NCI-H446 treated with DMSO at 0.1 percent for 48 hours (cell line): Measurements from ENCODE around the gene CFAP90.

ENCODE experiments used
- DNase-seq: peaks from one replicate; lab custom pipeline; 2025; lab: John Stamatoyannopoulos, UW

The CFAP90 gene

DNA sequence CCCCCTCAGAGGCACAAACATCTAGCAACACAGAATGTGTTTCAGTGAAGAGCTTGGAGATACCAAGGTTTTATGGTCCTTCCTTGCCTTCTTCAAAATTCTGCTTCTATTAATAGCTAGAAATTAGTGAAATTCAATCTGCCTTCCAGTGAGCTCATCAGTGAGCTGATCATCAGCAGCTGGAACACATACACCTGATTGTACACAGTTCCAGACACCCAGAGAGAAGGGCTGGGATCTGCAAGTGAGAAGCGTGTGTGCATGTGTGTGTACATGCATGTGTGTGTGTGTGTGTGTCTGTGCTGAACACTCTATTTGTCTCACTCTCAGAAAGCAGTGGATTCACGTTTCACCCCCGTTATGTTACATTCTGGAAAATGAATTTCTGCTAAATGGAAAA, 28.5 kb downstream of the CFAP90 start:
- DNase-seq = no peak

DNA sequence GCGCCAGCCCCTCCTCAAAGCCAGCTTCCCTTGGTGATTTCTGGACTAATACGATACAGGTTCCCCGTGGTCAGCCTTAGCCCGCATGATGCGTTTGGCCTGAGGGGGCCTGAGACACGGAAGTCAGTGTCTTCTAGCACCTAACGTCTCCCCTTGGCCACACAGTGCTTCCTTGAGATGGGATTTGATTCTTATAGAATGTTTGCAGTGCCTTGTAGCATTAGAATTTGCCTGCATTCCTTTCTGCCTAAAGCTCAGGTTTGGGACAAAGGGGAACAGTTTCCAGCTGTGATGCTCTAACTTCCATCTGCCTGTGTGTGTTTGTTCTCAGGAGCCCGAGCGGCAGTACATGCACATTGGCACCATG, 34.4 kb downstream of the CFAP90 start:
- no peak for DNase-seq

DNA sequence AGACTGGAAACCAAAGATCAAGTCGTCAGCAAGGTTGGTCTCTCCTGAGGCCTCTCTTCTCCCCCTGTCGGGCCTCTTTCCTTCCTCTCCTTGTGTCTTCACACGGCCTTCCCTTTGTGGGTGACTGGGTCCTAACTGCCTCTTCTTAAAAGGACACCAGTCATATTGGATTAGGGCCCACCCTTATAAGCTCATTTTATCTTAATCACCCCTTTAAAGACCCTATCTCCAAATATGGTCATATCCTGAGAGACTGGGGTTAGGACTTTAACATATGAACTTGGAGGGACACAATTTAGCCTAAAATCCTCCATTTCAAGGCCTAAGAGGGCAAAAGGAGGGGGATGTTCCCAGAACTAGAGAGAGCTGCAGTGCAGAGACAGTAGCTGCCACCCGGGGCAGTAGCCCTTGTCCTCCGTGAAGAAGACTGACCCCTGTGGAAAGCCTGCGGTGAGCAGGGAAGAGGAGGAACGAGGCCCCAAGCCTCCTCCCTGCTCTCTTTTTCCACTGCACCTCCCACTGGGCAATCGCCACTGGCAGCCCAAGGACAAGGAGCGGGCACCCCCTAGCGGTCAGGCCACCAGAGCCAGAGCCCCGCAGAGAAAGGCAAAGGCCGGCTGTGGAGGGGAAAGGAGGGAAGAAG, 34.9 kb downstream of the CFAP90 start:
- no peak for DNase-seq

DNA sequence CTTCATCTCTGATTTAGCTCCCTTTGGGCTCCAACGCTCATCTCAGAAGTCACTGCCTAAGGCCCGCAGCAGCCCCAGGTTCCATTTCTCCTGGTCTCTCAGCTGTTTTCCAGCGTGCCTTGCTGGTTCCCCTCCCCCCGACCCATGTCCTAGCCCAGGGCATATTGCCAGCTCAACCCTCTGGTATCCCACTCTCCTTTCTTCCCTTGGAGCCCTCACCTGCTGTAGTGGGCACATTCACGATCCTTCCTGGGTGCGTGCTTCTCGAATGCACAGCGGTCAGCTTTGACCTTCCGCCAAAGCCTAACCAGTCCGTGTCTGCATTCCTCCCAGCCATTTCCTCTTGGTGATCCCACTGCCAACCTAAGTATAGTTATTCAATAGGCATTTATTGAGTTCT, 36.1 kb downstream of the CFAP90 start:
- no peak for DNase-seq

DNA sequence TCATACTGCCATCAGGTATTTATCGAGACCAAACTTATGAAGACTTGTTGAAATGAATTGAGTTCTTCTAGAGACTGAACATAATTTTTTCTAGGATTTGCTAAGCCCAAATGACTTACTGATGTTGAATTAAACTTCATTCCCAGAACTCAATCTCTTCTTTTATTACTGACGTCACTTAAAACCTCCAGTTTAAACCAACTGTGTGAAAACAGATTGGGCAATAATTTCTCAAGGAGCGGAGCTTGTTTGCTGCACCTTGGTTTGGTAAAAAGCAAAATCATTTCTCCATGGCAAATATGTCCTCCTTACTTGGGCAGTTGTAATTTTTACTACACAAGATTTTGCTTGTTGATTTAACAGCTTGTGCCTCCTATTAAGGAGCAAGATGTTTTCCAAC, 37.4 kb downstream of the CFAP90 start:
- no peak for DNase-seq

DNA sequence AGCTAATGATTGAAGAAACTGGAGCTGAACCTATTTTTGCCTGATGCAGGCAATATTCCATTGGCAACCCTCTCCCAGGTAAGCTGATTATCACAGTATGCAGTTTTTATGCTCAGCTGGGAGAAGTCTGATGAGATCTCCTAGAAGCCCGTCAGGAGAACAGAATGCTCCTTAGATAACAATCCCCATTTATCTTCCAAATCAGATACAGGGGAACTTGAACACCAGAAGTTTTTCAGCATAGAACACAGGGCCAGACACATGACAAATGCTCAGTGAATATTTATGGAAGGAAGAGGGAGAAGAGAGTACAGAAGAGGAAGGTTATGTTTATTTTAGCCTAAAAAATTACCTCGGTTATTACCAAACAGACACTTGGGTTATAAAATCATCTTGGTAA, 37.9 kb downstream of the CFAP90 start:
- DNase-seq = no peak

DNA sequence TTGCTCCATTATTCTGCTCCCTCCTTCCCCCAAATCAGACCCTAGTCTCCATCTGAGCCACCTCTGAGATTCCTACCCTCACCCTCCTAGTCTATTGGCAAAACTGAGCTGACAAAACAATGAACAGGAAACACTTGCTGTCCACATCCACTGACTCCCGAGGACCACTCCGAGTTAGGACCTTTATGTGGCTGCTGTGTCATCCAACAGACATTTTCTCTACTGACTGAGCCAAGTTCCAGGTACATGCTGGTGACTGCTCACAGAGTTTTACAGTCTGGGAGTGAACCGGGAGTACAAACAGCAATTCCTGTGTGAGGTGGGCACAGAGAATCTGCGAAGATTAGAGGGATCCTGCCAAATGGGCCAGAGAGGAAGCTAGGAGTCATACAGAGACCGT, 39.2 kb downstream of the CFAP90 start:
- DNase-seq = no peak

DNA sequence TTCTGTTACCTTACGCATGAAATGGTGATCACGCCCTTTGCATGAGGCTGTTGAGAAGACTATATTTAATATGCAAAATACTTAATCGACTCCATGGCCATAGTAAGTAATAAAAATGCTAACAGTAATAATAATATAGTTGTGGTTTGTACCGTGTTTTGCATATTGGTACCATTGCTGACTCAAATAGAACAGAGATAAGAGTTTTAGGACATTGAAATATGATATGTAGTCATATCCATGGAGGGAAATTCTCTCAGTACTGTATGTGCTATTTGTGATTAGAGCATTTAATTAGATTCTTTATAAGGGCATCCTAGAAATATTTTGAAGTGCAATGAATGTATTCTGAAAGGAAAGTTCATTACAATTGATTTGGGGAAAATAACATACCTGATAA, 41.9 kb downstream of the CFAP90 start:
- DNase-seq = no peak

DNA sequence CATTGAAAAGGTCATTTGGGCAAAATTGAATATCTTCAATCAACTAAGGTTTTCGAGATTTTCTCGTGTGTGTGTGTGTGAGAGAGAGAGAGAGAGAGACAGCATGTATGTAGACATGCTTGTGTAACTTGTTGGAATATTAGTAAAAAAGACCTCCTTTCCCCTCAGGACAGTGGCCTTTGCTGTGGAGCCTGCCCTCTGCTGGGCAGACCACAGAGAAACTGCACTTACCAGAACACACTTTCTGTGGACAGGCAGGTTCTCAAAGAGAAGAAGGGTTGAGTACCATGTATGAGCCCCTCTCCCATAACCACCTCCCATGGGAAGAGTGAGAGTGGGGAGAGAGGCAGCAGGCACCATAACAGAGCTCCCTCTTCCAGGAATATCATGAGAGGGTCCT, 45.6 kb downstream of the CFAP90 start:
- no peak for DNase-seq

DNA sequence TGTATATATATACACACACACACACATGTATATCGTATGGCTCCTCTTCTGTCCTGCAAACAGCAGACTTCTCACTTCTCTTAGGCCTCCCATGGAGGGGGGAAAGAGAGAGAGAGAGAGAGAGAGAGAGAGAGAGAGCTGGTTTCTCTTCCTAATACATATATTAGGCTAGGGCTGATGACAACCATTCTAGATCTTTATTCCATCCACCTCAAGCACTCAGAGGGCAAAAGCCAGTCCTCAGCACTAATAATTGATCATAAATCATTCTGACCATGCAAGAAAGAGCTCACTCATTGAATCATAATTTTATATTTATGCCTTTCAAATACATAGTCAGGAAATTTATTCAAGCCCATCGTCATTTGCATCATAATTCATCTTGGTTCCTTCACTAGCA, 47.0 kb downstream of the CFAP90 start:
- DNase-seq = no peak

DNA sequence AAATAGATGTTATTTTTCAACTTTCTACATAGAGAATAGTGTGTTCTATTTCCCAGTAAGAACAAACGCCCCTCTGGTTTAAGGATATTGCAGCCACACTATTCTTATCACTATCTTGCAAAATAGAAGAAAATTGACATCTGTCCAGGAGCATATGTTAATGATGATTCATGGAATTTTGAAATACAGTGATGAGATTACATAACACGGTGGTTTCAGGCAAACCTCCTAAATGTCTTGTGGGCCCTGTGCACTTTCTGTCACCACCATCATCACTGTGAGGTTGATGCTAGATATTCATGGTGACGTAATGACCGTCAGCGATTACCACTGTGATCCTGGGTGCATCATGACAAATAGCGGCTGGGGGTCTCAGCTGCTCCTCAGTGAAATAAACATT, 48.1 kb downstream of the CFAP90 start:
- DNase-seq = no peak

DNA sequence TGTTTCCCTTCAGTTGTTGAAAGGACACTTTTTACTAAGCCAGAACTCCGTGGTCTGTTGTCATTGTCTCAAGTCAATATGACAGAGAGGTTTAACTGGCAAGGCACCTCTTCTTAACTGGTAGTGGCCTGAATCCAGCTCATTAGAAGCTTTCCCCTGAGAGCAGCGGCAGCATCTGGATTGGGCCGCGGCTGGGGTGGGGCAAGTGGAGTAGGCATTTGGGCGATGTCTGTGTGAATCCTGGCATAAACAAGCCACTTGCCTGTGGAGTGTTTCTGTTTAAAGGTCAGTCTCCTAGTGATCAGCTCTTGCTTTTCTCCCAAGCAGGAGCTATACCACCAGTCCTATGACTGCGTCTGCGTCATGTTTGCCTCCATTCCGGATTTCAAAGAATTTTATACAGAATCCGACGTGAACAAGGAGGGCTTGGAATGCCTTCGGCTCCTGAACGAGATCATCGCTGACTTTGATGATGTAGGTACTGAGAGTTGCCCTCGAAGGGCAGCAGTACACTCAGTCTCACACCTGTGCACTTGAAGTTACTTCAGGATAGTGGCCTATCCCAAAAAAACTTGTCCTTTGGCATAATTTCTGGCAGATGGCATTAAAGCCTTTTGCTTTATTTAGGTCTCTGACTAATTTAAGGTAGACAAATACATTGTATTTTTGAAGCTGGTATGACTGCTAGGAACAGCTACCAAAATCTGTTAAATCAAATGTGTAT, 48.9 kb downstream of the CFAP90 start:
- DNase-seq = peak; percentile 22

DNA sequence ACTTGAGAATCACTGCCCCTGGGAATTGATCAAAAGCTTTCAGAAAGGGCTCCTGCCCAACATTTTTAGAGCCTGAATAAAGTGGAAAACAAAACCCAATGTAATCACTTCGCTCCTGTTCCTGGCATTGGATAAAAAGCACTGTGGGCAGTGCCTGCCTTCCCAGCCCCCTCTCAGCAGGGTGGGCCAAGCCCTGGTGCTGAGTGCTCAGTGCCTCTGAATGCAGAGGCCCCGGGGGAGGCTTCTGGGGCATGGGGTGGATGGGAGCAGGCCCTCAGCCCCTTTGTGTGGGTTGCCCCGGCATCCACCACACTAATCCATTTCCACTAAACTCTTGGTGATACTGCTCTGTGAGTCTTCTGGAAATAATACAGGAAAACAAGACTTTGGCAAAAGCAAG, 55.6 kb downstream of the CFAP90 start:
- DNase-seq = no peak

DNA sequence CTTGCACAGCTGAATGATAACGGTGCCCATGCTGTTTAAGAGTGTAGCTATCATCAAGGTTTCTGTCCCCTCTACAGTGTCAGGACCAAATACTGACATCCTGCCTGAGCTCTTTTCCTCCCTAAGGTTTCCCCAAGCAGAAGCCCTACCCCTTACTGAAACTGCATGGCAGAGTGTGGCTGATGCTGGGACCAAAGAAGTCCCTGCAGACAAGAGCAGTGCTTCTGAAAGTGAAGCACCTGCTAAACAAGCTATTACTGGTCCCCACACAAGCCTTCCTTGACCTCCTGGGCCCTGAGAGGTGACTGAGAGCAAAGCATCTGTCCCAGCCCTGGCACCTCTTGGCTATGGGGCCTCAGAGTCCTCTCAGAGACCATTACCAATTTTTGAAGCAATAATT, 56.1 kb downstream of the CFAP90 start:
- DNase-seq = no peak

DNA sequence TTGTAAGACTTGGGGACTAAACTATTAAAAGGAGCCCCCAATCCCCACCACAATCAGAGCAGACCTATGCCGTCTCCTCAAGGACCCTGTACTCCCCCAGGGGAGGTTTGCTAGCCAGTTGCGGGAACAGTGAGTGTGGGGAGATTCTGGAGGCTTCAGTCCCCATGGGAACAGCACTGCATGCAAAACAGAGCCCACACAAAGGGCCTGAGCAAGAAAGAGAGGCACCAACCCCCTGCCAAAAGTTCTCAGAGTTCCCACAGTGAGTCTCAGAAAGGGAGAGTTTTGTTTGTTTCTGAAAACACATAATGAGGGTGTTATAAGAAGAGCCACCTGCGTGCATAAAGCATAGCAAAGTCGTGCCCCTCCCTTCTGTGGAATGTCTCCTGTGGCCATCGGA, 56.6 kb downstream of the CFAP90 start:
- no peak for DNase-seq

DNA sequence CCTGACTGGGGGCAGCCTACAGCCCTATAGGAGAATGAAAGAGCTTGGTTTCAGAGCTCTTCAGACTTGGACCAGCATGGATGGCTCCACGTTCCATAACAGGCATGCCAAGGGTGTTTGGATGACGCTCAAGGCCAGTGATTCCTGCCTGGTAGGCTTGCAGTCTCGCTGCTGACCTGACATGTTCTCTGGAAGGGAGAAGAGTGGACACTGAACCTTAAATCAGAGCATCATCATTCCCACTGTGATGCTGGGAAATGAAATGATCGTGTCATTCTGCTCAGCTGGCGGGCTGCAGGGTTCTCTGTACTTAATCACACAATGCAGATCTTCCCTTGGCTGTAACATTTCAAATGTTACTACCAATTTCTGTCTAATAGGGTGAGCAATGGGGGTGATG, 57.0 kb downstream of the CFAP90 start:
- DNase-seq = no peak

DNA sequence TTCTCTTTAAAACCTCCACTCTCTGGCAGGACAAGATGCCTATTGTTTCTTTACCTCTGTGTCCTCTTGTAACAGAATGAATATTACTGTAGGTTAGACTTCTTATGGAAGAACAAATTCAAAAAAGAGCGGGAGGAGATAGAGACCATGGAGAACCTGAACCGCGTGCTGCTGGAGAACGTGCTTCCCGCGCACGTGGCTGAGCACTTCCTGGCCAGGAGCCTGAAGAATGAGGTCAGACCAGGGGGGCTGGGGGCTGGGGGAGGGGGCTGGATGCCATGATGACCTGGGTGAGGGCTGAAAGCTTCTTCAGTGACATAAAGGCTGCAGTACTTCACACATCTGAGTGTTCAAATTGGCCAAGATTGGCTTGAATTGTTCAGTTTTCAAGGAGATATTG, 61.4 kb downstream of the CFAP90 start:
- no peak for DNase-seq

DNA sequence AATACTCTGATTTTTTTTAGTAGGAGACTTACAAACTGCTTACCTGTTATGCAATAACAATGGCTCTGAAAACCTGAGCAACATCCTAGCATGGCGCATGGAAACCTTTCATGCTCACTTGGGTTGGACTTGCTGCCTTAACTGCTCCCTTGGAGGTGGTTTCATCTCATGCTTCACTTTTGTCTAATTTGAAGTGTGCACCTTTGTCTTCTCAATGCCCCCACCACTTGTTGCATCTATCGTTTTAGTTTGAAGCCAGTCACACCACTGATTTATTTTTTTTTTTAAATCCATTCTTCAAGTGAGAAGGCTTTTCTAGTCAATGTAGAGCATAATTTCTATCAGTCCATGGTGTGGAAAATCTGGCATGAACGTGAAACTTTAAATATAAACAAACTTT, 63.2 kb downstream of the CFAP90 start:
- no peak for DNase-seq

DNA sequence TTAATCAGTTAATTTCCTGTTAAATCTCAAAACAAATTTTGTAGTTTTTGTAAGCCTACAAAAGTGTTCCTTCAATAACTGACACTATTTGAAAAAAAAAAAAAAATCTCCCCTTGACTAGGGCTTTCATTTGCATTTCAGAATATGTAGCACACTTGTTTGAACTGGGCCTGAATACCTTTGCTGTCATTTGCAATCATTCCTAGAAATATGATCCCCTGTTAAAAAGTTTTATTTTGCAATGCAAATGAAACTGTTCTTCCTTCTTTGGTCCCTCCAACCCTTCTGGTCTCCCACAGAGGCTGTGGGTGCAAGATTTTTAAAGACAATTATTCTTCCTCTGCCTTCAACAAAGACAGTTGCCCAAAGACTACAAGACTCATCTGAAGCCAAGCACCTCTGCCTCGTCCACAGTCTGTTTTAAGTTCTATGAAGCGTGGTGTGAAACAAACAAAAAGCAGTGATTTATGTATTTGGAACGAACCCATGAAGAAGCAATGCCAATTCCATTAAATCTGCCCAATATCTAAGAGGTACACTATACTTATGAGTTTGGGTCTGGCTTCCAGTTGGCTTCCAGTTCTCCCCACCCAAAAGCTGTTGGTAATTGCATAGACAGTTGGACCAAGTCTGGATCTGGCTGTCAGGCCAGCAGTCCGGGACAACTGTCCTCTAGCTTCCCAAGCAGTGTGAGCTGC, 66.1 kb downstream of the CFAP90 start:
- DNase-seq = no peak

DNA sequence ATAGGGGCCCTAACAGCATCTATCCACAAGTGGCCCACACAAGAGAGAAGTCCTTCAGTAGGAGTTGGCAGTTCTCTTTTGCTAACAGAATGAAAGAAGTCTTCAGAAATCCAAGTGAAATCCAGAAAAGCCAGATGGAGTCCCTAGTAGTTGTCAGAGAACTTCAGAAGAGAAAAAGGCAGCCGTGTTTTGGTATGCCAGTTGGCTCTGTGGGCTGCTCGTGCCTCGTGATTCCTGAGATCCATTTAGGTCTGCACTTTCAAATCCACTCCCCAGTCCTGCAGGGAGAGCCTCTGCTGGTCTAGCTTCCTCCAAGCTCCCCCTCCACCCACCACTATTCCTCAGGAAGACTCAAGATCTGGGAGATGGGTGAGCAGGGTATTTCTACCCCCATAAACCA, 69.0 kb downstream of the CFAP90 start:
- DNase-seq = no peak
